Measurements from ENCODE around the gene RRM1. TPM values are rescaled to one million over a fixed set of nuclear protein-coding genes. Genes with fewer than 3 reads are reported as not detected.

Gene RRM1
- total and polyA plus RNA-seq, 9 of the 15 experiments (the other 6 are each of a cell fraction or from before 2014, with no cell fraction given), result 113 to 270 (median 163) TPM

GRCh38 chr11:4187055-4187988 lies 92.7 kb downstream of the RRM1 start (continued):
- TF ChIP-seq TCFL5 (CRISPR knock-in tag; conservative IDR thresholded peaks at IDR 0.05), result no peak
- no peak for TF ChIP-seq SRSF1 (IDR thresholded peaks at IDR 0.05; ENCODE audit: low read depth, low read length)
- TF ChIP-seq THAP12 (CRISPR knock-in tag; IDR thresholded peaks at IDR 0.05), result no peak
- TF ChIP-seq GATAD2B (IDR thresholded peaks at IDR 0.05; ENCODE audit: borderline replicate concordance), result no peak
- peak; percentile 30 to 71; a peak in 3 of 4 replicates for TF ChIP-seq MAZ (CRISPR knock-in tag; conservative IDR thresholded peaks at IDR 0.05 in 1 of 2, IDR thresholded peaks at IDR 0.05 in 1 of 2)
- TF ChIP-seq FOXJ2 (tag; IDR thresholded peaks at IDR 0.05), result no peak
- TF ChIP-seq POLR2G (IDR thresholded peaks at IDR 0.05; ENCODE audit: low read depth, low read length), result peak; percentile 64
- no peak for TF ChIP-seq EHMT2 (IDR thresholded peaks at IDR 0.05)
- TF ChIP-seq ZNF212 (CRISPR knock-in tag; IDR thresholded peaks at IDR 0.05), result no peak
- TF ChIP-seq KDM1A (IDR thresholded peaks at IDR 0.05), result peak in 1 of 2 experiments; percentile 5; a peak in 1 of 4 replicates
- TF ChIP-seq ZNF75A (CRISPR knock-in tag; IDR thresholded peaks at IDR 0.05), result no peak
- TF ChIP-seq RUNX1 (IDR thresholded peaks at IDR 0.05; ENCODE audit: low read depth), result no peak
- peak; percentile 82 for TF ChIP-seq SMC3 (conservative IDR thresholded peaks at IDR 0.05; ENCODE audit: insufficient read depth, low read depth, low read length)
- peak; percentile 81 to 96 (median 94) for TF ChIP-seq CTCF (IDR thresholded peaks at IDR 0.05 in 2 of 3, conservative IDR thresholded peaks at IDR 0.05 in 1 of 3; ENCODE audit: insufficient read depth in 2 of 3, low read depth in 1 of 3, low read length in 3 of 3)
- TF ChIP-seq RAD51 (IDR thresholded peaks at IDR 0.05; ENCODE audit: borderline replicate concordance, low read depth), result no peak
- TF ChIP-seq HIVEP1 (CRISPR knock-in tag; IDR thresholded peaks at IDR 0.05), result no peak
- TF ChIP-seq ZNF609 (CRISPR knock-in tag; IDR thresholded peaks at IDR 0.05; ENCODE audit: borderline replicate concordance), result no peak
- 0 out of 2 replicates have a peak, but pooled peaks have one; percentile 7 for TF ChIP-seq KLF16 (IDR thresholded peaks at IDR 0.05)
- TF ChIP-seq RHOXF2B (CRISPR knock-in tag; conservative IDR thresholded peaks at IDR 0.05), result no peak
